Stimulated activated CD8-positive, alpha-beta memory T cell treated with anti-CD3 and anti-CD28 coated beads, Interleukin-12 subunit alpha, Interleukin-12 subunit beta, amount 100 ng/mL, for 24 hours (primary cell): ENCODE data around the gene IFRD1.
"Not testable (repeated sequence)": the region's sequence is repeated elsewhere in the genome, so short reads cannot be mapped to it uniquely, and the experiment has no call there.

ENCODE experiments used
- DNase-seq: peaks from one replicate; pipeline ENCODE4 v3.0.0-alpha.2; 2020; ENCODE audit errors: extremely low read depth

The IFRD1 gene

GRCh38 chr7:112516418-112516817 is 66.2 kb downstream of the IFRD1 start:
- DNase-seq = not testable (repeated sequence)

DNA sequence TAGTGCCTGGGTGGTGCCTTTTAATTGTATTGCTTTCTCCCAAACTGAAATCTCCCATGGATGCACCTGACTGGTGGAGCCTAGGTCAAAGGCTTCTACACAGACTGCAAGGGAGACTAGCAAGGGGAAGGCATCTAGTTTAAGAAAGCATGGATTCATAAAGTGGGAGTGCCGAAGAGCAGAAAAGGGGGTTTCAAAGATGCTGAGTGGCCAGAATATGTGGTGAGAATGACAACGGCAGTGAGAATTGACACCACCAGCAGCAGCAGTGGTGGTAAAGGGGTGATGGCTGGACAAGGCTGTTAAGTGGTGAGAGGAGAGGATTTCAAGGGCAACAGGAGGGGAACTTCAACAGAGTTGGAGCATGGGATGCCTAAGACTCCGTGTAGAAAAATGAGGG is 67.2 kb downstream of the IFRD1 start:
- no peak for DNase-seq

DNA sequence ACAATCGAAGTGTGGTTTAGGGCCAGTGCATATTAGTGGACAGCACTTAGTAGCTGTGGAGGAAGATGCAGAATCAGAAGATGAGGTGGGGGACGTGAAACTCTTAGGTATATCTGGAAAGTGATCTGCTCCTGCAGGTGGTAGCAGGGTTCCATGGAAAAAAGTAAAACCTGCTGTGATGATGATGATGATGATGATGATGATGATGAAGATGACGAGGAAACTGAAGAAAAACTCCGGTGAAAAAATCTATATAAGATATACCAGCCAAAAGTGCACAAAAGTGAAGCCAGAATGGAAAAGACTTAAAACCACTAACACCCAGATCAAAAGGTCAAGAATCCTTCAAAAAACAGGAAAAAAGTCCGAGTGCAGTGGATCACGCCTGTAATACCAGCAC is 70.5 kb downstream of the IFRD1 start:
- no peak for DNase-seq

- DNase-seq = no peak
Measured at GRCh38 chr7:112521942-112522341, 71.7 kb downstream of the IFRD1 start.

GRCh38 chr7:112523871-112524270 is 73.6 kb downstream of the IFRD1 start:
- no peak for DNase-seq
